Activated CD8-positive, alpha-beta memory T cell treated with anti-CD3 and anti-CD28 coated beads, Interleukin-2, amount 10 ng/mL, durations not matched to agents 7 days and 5 days (primary cell): ENCODE data around the gene FAM216A. TPM values are rescaled to one million over a fixed set of nuclear protein-coding genes. Genes with fewer than 3 reads are reported as not detected.
"Not testable (repeated sequence)": the region's sequence is repeated elsewhere in the genome, so short reads cannot be mapped to it uniquely, and the experiment has no call there.

ENCODE experiments used
- ATAC-seq: fragments of 150-1000 bp; cut with Tn5 transposase; one replicate; pipeline ENCODE4 v1.10.0; 2021; ENCODE audit warnings: moderate library complexity
- CTCF ChIA-PET: fragments of 350-600 bp; sonication (Branson Sonifier 250); formaldehyde crosslinking; loops from one replicate; lab custom pipeline; 2021; ENCODE audit warnings: antibody characterized with exemption; lab: Charles Lee
- DNase-seq: peaks from one replicate; pipeline ENCODE4 v3.0.0-alpha.2; 2020
- H3K27ac Mint-ChIP-seq: one replicate; pipeline ENCODE4 v1.8.0; 2021; ENCODE audit warnings: mild to moderate bottlenecking, mixed read lengths
- H3K27me3 Mint-ChIP-seq: one replicate; pipeline ENCODE4 v1.8.0; 2021; ENCODE audit warnings: mixed read lengths
- H3K36me3 Mint-ChIP-seq: one replicate; pipeline ENCODE4 v1.8.0; 2021; ENCODE audit warnings: mild to moderate bottlenecking, mixed read lengths
- H3K4me1 Mint-ChIP-seq: one replicate; pipeline ENCODE4 v1.8.0; 2021; ENCODE audit warnings: mixed read lengths
- H3K4me3 Mint-ChIP-seq: one replicate; pipeline ENCODE4 v1.8.0; 2021; ENCODE audit warnings: mild to moderate bottlenecking, moderate library complexity, mixed read lengths
- H3K9me3 Mint-ChIP-seq: one replicate; pipeline ENCODE4 v1.8.0; 2022; ENCODE audit warnings: low read depth, mixed read lengths
- total RNA-seq, 2 experiments: library from RNA; stranded (reverse); gene quantifications; one replicate each; pipeline ENCODE4 v1.2.3, GENCODE V29; 2021

FAM216A gene, protein sequence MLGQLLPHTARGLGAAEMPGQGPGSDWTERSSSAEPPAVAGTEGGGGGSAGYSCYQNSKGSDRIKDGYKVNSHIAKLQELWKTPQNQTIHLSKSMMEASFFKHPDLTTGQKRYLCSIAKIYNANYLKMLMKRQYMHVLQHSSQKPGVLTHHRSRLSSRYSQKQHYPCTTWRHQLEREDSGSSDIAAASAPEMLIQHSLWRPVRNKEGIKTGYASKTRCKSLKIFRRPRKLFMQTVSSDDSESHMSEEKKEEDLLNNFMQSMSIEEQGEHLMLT
- total RNA-seq: 10 to 100 TPM; 23.1 to 24.8 TPM

DNA sequence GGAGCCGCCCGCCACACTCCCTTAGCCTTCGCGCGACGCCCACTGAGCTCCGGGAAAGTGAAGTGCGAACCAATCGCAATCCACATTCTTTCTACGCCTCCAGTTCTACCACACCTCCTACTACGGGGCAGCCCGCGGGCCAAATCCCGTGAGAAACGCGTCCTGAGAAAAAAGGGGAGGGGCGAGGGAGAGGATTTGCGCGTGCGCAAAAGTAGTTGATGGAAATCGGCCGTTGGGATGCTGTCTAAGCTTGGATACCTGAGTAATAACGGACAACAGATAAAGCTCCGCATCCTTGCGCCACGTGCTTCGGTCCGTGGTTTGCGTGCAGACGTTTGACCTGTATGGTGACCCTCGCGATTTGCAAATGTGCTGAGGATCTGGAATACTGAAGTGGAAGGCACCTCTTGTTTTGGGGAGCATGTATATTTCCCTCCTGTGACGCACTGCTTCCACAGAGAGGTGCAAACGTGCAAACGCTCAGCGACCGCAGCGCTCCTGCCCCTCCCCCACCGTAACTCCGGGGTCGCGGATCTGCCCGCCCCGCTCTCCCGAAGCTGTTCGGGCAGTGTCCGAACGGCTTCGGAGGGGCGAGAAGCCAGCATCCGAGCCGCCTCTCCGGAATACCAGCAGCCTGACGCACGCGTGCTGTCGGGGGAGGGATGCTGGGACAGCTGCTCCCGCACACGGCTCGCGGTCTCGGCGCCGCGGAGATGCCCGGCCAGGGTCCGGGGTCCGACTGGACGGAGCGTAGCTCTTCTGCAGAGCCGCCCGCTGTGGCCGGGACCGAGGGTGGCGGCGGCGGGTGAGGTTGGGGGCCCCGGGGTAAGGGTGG is at the start of gene FAM216A, which contains the start of gene GPN3:
FAM216A (plus strand) TSS at position 632 of the 835 bp plus-strand sequence; CDS start at position 663, 31 bp downstream.
GPN3 (minus strand) TSS at position 44 of the 835 bp plus-strand sequence. CDS start 54 bp downstream, outside the sequence.
- H3K4me1 Mint-ChIP-seq: peaks cover 43% of the 10 kb centered on the region
- ATAC-seq: peak; percentile 88
- H3K4me3 Mint-ChIP-seq: peak within 1 kb of the TSS; percentile 92
- peaks cover 14% of the 10 kb centered on the region for H3K36me3 Mint-ChIP-seq
- H3K27me3 Mint-ChIP-seq: no peaks in the 10 kb centered on the region
- CTCF ChIA-PET: interaction anchor here (0.6 to 6.0 kb wide), 40 partner anchors 8 to 419 kb away, joined by 3 to 98 read pairs (median 4); partner anchors contain the start of genes ARPC3, RAD9B, TCTN1 and VPS29
- H3K27ac Mint-ChIP-seq: peak within 1 kb of the TSS; percentile 98
- peak; percentile 98 for DNase-seq
- no peaks in the 10 kb centered on the region for H3K9me3 Mint-ChIP-seq

DNA sequence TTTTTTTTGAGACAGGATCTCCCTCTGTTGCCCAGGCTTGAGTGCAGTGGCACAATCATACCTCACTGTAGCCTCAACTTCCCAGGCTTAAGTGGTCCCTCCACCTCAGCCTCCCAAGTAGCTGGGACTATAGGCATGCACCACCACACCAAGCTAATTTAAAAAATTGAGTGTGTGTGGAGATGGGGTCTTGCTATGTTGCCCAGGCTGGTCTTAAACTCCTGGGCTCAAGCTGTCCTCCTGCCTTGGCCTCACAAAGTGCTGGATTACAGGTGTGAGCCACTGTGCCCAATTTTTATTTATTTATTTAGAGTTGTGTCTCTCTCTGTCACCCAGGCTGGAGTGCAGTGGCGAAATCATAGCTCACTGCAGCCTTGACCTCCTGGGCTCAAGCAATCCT is 48.0 kb upstream of the FAM216A start:
- not testable (repeated sequence) for H3K9me3 Mint-ChIP-seq, H3K27ac Mint-ChIP-seq, ATAC-seq, DNase-seq, H3K36me3 Mint-ChIP-seq, H3K4me3 Mint-ChIP-seq, H3K4me1 Mint-ChIP-seq
- peaks cover 28% of the 10 kb centered on the region for H3K27me3 Mint-ChIP-seq
- CTCF ChIA-PET: interaction anchor here (0.6 to 2.5 kb wide), 2 partner anchors 11 to 148 kb away, joined by 3 to 17 read pairs; no protein-coding TSS in a partner anchor

DNA sequence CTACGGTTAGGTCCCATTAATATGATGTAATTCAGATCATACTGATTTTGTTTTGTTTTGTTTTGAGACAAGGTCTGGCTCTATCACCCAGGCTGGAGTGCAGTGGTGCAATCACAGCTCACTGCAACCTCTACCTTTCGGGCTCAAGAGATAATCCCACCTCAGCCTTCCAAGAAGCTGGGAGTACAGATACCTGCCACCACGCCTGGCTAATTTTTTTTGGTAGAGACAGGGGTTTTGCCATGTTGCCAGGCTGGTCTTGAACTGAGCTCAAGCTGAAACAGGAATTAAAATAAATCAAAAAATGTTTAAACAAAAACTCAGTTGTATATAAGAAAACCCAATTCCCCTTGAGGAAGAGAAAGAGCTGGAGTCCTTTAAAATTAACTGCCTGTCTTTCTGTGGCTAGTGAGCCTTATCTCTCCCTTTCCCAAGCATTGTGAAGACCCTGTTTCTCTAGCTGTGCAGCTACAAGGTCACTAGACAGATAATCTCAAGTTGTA is 47.4 kb upstream of the FAM216A start:
- ATAC-seq (no peak), DNase-seq (no peak)
- H3K27ac Mint-ChIP-seq: no peak overlapping the region
- CTCF ChIA-PET: interaction anchor here (2.5 kb wide), 1 partner anchor 10 kb away, joined by 17 read pairs; no protein-coding TSS in a partner anchor
- peaks cover 28% of the 10 kb centered on the region for H3K27me3 Mint-ChIP-seq
- H3K4me3 Mint-ChIP-seq: no peak overlapping the region
- H3K4me1 Mint-ChIP-seq: no peaks in the 10 kb centered on the region
- no peaks in the 10 kb centered on the region for H3K36me3 Mint-ChIP-seq
- H3K9me3 Mint-ChIP-seq: no peaks in the 10 kb centered on the region

DNA sequence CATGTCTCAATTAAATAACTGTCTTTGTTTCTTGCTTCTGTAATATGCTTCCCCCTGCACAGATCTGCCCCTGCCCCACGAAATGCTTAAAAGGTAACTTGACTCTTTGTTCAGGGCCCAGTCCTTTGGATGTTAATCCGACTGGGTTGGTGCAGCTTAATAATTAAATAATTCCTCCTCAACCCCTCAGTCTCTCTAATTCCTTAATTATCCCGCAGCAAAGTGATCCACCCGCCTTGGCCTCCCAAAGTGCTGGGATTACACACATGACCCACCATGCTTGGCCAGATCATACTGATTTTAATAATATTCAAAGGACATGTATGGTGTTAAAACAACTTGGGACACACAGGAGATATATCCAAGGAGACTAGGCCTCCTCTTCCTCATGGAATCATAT is 46.9 kb upstream of the FAM216A start:
- H3K4me3 Mint-ChIP-seq: no peak overlapping the region
- H3K36me3 Mint-ChIP-seq: no peaks in the 10 kb centered on the region
- no peak for DNase-seq
- no peak for ATAC-seq
- H3K27ac Mint-ChIP-seq: no peak overlapping the region
- H3K9me3 Mint-ChIP-seq: no peaks in the 10 kb centered on the region
- CTCF ChIA-PET: interaction anchor here (2.5 kb wide), 1 partner anchor 9 kb away, joined by 17 read pairs; no protein-coding TSS in a partner anchor
- no peaks in the 10 kb centered on the region for H3K4me1 Mint-ChIP-seq
- H3K27me3 Mint-ChIP-seq: peaks cover 28% of the 10 kb centered on the region

DNA sequence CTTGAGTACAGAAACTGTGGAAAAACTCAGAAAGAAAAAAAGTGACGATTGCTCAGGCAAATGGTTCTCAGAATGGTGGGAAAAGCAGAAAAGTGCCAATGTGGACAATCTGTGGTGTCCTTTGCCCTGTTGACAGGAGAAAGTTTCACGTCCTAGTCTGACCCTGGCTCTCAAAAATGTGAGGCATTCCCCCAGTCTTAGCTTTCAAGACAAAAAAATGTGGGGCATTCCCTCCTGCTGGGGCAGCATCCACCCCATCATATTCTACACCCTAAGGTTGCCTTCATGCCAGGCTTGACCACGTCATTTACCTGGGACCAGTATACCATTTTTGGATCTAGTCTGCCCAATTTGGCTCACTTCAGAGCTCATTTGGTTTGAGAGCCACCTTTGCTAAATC is 44.4 kb upstream of the FAM216A start:
- Mint-ChIP-seq H3K4me1 (no peaks in the 10 kb centered on the region), H3K4me3 (no peak overlapping the region), H3K9me3 (no peaks in the 10 kb centered on the region), H3K27ac (no peak overlapping the region), H3K27me3 (peaks cover 21% of the 10 kb centered on the region), H3K36me3 (no peaks in the 10 kb centered on the region)
- CTCF ChIA-PET: interaction anchor here (1.4 kb wide), 1 partner anchor 8 kb away, joined by 5 read pairs; no protein-coding TSS in a partner anchor
- ATAC-seq: no peak
- no peak for DNase-seq

DNA sequence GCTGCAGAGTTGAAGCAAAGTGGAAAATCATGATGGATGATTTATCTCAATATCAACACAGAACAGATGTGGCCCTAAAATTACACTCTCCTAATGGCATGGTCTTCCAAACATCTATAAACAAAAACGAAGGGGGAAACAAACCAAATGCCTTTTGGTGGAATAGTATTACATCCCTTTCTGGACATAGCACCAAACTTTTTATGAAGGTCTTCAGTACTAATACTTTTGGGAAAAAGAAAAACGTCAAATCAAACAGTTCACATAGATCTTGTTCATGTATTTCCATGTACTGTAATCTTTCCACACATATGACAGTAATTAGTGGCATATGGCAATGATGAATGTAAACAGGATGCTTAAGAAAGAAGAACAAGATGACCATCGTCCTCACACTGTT is 42.2 kb upstream of the FAM216A start:
- no peak for DNase-seq
- Mint-ChIP-seq H3K36me3 (no peaks in the 10 kb centered on the region), H3K27me3 (peaks cover 18% of the 10 kb centered on the region), H3K4me1 (peaks cover 5% of the 10 kb centered on the region), H3K27ac (no peak overlapping the region), H3K4me3 (no peak overlapping the region), H3K9me3 (no peaks in the 10 kb centered on the region)
- CTCF ChIA-PET: interaction anchor here (0.6 kb wide), 1 partner anchor 72 kb away, joined by 3 read pairs; no protein-coding TSS in a partner anchor
- ATAC-seq: no peak

DNA sequence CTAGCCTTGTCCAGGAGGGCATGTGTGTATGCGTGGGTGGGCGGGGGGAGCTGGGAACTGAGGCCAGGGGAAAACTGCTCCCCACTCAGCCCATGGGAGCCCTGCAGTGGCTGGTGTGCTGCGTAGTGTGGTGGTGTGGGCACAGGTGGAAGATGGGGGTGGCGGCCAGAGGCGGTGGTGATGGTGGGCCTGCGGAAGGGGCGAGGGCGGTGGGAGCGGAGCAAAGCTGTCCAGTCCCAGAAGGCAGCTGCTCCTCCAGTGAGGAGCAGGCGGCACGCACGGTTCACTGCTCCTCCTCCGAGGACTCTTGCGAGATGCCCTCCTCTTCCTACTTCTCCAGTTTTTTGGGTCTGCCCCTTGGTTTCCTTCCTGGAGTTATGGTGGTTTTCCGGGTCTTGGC is 39.0 kb upstream of the FAM216A start:
- DNase-seq, H3K9me3 Mint-ChIP-seq, H3K27me3 Mint-ChIP-seq, ATAC-seq, H3K36me3 Mint-ChIP-seq, H3K27ac Mint-ChIP-seq, H3K4me3 Mint-ChIP-seq: not testable (repeated sequence)
- CTCF ChIA-PET: interaction anchor here (2.6 kb wide), 1 partner anchor 328 kb away, joined by 23 read pairs; no protein-coding TSS in a partner anchor
- H3K4me1 Mint-ChIP-seq: peaks cover 10% of the 10 kb centered on the region

DNA sequence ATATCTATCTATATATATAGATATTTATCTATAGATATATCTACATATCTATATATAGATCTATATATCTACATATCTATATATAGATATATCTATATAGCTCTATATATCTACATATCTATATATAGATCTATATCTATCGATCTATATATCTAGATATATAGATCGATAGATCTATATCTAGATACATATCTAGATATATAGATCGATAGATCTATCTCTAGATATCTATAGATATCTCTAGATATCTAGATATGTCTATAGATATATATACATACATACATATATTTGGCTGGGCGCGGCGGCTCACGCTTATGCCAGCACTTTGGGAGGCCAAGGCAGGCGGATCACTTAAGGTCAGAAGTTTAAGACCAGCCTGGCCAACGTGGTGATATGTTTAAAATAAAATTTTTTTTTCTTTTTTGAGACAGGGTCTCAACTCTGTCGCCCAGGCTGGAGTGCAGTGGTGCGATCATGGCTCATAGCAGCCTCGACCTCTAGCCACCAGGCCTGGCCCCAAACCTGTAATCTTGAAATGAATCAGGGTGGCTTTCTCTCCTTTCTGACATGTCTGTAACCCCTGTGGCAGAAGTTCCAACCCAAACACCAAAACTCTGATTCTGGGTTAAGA is 36.6 kb upstream of the FAM216A start:
- Mint-ChIP-seq H3K4me3 (no peak overlapping the region), H3K36me3 (peaks cover 23% of the 10 kb centered on the region), H3K4me1 (peaks cover 10% of the 10 kb centered on the region), H3K9me3 (no peaks in the 10 kb centered on the region), H3K27me3 (no peaks in the 10 kb centered on the region), H3K27ac (no peak overlapping the region)
- DNase-seq (peak; percentile 55), ATAC-seq (no peak)
- CTCF ChIA-PET: interaction anchor here (0.6 to 2.6 kb wide), 74 partner anchors 8 to 717 kb away, joined by 3 to 28 read pairs (median 4); partner anchors contain the start of genes ANAPC7, ARPC3, ATP2A2 and C12orf76

DNA sequence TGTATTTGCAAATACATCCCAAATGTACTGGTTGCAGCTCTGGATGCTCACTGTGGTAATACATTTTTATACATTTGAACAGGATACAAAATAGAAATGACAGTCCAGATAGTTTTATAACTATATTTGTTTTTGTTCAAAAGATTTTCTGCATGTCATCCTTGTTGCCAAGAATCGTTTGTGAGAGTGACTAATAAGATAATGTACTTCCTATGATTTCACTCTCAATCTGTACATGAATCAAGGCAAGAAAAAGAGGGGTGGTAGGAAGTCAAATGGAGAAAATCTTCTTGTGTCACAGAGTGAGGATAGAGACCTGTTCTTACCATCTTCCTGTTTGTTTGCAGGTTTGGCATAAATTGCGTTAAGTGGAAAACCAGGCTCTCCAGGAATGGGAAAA is 32.4 kb upstream of the FAM216A start:
- Mint-ChIP-seq H3K27me3 (no peaks in the 10 kb centered on the region), H3K36me3 (peaks cover 47% of the 10 kb centered on the region), H3K9me3 (no peaks in the 10 kb centered on the region), H3K27ac (no peak overlapping the region), H3K4me1 (peaks cover 7% of the 10 kb centered on the region), H3K4me3 (no peak overlapping the region)
- ATAC-seq (no peak), DNase-seq (no peak)
- CTCF ChIA-PET: no interaction called here

DNA sequence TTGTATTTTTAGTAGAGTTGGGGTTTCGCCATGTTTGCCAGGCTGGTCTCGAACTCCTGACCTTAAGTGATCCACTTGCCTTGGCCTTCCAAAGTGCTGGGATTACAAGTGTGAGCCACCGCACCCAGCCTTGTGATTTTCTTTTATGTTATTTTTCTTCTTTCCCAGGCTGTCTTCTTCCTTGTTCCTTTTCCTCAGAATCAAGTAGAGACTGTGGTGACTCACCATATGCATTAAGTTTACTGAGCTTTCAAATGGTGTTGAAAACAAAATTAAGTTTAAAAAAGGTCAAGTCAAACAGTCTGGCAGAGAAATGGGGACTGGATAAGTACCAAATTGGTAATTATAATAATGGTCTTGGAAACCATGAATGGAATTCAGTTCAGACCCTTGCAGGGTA is 24.2 kb upstream of the FAM216A start:
- Mint-ChIP-seq H3K27ac (no peak overlapping the region), H3K4me1 (peaks cover 31% of the 10 kb centered on the region), H3K4me3 (no peak overlapping the region), H3K9me3 (no peaks in the 10 kb centered on the region), H3K36me3 (peaks cover 51% of the 10 kb centered on the region), H3K27me3 (no peaks in the 10 kb centered on the region)
- DNase-seq (no peak), ATAC-seq (no peak)
- CTCF ChIA-PET: interaction anchor here (1.3 to 1.4 kb wide), 2 partner anchors 13 to 133 kb away, joined by 3 to 9 read pairs; no protein-coding TSS in a partner anchor

DNA sequence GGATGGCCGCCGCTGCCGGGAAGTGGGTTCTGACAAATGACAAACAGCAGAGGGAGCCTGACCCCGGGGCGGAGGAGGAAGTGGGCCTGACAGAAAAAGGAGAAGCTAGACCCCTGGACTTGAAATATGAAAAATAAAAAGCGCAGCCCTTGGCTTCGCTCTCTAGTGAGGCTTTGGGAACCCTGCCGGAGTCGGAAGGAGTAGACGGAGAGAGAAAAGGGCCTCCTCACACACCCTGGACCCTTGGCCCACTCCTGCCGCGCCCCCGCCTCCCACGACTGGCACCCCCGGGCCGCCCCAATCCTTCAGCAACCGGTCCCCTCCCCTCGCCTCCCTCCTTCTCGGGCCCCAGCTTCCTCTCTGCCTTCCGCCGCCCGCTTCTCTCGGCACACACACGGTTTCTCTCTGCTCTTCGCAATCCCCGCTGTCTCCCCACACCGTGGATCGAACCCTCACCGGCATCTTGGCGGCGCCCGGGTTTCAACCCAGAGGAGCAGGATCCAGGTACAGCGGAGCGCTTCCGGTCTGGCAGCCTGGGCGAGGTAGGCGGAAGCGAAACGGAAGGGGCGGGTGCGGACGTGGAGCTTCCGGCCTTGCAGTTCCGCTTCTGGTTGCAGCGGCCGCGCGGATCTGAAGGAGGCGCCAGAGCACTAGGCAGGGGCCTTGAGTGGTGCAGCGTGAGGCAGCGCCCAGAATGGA is 18.7 kb upstream of the FAM216A start, which contains the start of gene ARPC3:
ARPC3 (minus strand) TSS at position 539 of the 699 bp plus-strand sequence; CDS start at position 462, 77 bp downstream.
- Mint-ChIP-seq H3K4me3 (peak within 1 kb of the TSS; percentile 95), H3K27ac (peak within 1 kb of the TSS; percentile 100), H3K9me3 (no peaks in the 10 kb centered on the region), H3K4me1 (peaks cover 47% of the 10 kb centered on the region), H3K27me3 (no peaks in the 10 kb centered on the region), H3K36me3 (peaks cover 42% of the 10 kb centered on the region)
- DNase-seq: peak; percentile 98
- CTCF ChIA-PET: interaction anchor here (0.8 to 9.8 kb wide), 45 partner anchors 9 to 645 kb away, joined by 3 to 161 read pairs (median 4); partner anchors contain the start of genes FAM216A, GPN3, RAD9B and TCTN1
- ATAC-seq: peak; percentile 98

DNA sequence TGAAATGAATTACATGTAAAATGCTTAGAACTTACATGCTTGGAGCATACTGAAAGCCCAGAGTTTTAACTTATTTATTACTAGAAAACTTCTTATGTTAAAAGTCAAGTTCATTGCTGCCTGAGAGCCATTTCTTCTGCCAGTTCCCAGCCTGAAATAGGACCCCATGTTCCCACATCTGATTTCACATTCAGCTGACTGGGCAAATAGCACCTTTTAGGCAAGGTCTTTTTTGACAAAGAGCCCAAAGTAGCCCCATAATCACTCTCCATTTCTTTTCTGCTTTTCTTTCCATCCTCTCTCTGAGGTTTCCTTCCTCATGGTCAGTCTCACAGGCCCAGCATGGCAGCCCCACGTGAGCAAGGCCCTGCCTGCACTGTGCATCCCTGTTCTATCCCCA is 17.4 kb upstream of the FAM216A start:
- ATAC-seq: no peak
- Mint-ChIP-seq H3K4me3 (peak overlapping the region; percentile 95), H3K4me1 (peaks cover 41% of the 10 kb centered on the region), H3K9me3 (no peaks in the 10 kb centered on the region), H3K36me3 (peaks cover 44% of the 10 kb centered on the region), H3K27ac (peak overlapping the region; percentile 100), H3K27me3 (no peaks in the 10 kb centered on the region)
- DNase-seq: no peak
- CTCF ChIA-PET: interaction anchor here (1.1 to 9.8 kb wide), 5 partner anchors 12 to 437 kb away, joined by 4 to 161 read pairs (median 10); partner anchors contain the start of genes FAM216A and GPN3
